HepG2 (cell line): ENCODE measurements around the gene TROAP. TPM values are rescaled to one million over a fixed set of nuclear protein-coding genes. Genes with fewer than 3 reads are reported as not detected.

Experiments
- ATAC-seq: fragments of 200-7000 bp; cut with Tn5 transposase; 3 replicates; pipeline ENCODE4 v1.9.1; 2020; ENCODE audit warnings: mild to moderate bottlenecking, moderate library complexity
- BruUV-seq: library from RNA; stranded (reverse); fragments of 400-500 nt; replicated peaks from 2 replicates; lab custom pipeline; 2021; lab: Mats Ljungman, UMichigan
- CTCF ChIA-PET: fragments of 300-600 bp; formaldehyde crosslinking; extraction: SDS; loops from one replicate; lab custom pipeline; 2021; ENCODE audit warnings: low total read pairs, inconsistent platforms, low intra/inter-chr PET ratio; lab: Yijun Ruan, JAX
- POLR2A ChIA-PET: fragments of 350-600 bp; sonication (Branson Sonifier 250); formaldehyde crosslinking; loops from one replicate; lab custom pipeline; 2020; ENCODE audit warnings: antibody characterized with exemption, inconsistent platforms; lab: Yijun Ruan, JAX
- DNase-seq: peaks from one replicate; pipeline ENCODE4 v3.0.0-alpha.2; 2015; ENCODE audit warnings: low spot score
- FAIRE-seq: peaks from 3 replicates; lab custom pipeline; 2011; peaks lifted over from hg19 to GRCh38; lab: Jason Lieb, UNC
- H2AFZ ChIP-seq: one replicate; pipeline ENCODE4 v1.6.1; 2011; ENCODE audit warnings: low read length, inconsistent platforms
- H3K27ac ChIP-seq: fragments of 300-600 bp; 3 replicates; pipeline ENCODE4 v1.8.0; 2011; ENCODE audit warnings: mixed run types, mild to moderate bottlenecking, mixed read lengths, low read length, inconsistent platforms; ENCODE audit not compliant: insufficient read depth; ENCODE audit errors: extremely low read length
- H3K27me3 ChIP-seq, 2 experiments: fragments of 200-600 bp in 1 of 2; 2 replicates in 1 of 2; 3 replicates in 1 of 2; pipeline versions ENCODE4 v1.6.0 to v1.8.0; 2011; ENCODE audit warnings: low read length in 2 of 2, mild to moderate bottlenecking in 2 of 2, moderate library complexity in 2 of 2, inconsistent platforms in 1 of 2; ENCODE audit not compliant: insufficient read depth in 2 of 2, control insufficient read depth in 1 of 2
- H3K36me3 ChIP-seq, 2 experiments: fragments of 200-600 bp in 1 of 2; replicated peaks in 1 of 2; 2 replicates in 1 of 2; 3 replicates in 1 of 2; pipeline versions ENCODE4 v1.5.1 to v1.8.0; 2011; ENCODE audit warnings: low read length in 2 of 2, inconsistent platforms in 1 of 2; ENCODE audit not compliant: insufficient read depth in 2 of 2, control insufficient read depth in 1 of 2
- H3K4me1 ChIP-seq: 2 replicates; pipeline ENCODE4 v1.5.1; 2012; ENCODE audit warnings: low read length, inconsistent platforms; ENCODE audit not compliant: insufficient read depth
- H3K4me2 ChIP-seq: 2 replicates; pipeline ENCODE4 v1.6.0; 2011; ENCODE audit warnings: low read depth, low read length, inconsistent platforms
- H3K4me3 ChIP-seq, 3 experiments: fragments of 200-600 bp in 1 of 3; sonication (generic), shearing (Covaris generic) in 1 of 3; replicated peaks in 1 of 3; 2 replicates each; pipeline ENCODE4 v1.5.1; 2011 to 2016; ENCODE audit warnings: low read length in 3 of 3, inconsistent platforms in 2 of 3, low read depth in 2 of 3, mild to moderate bottlenecking in 2 of 3, control low read depth in 1 of 3, mixed read lengths in 1 of 3; ENCODE audit not compliant: insufficient read depth in 1 of 3
- H3K79me2 ChIP-seq: one replicate; pipeline ENCODE4 v1.6.1; 2011; ENCODE audit warnings: low read length, inconsistent platforms; ENCODE audit not compliant: insufficient read depth
- H3K9ac ChIP-seq: 2 replicates; pipeline ENCODE4 v1.6.0; 2011; ENCODE audit warnings: mild to moderate bottlenecking, low read depth, low read length, inconsistent platforms; ENCODE audit not compliant: insufficient read depth
- H3K9me3 ChIP-seq: 2 replicates; pipeline ENCODE4 v1.5.1; 2012; ENCODE audit warnings: mild to moderate bottlenecking, low read length
- H4K20me1 ChIP-seq: 2 replicates; pipeline ENCODE4 v1.6.0; 2011; ENCODE audit warnings: inconsistent platforms, mild to moderate bottlenecking, low read length, moderate library complexity; ENCODE audit not compliant: insufficient read depth
- AKAP8 ChIP-seq: sonication (generic); formaldehyde crosslinking; IDR thresholded peaks from 2 replicates; pipeline ENCODE4 v1.5.1; 2020; ENCODE audit warnings: mild to moderate bottlenecking, missing genetic modification reagents
- DNMT3B ChIP-seq: conservative IDR thresholded peaks from 2 replicates; pipeline ENCODE4 v1.6.1; 2016; ENCODE audit warnings: missing biosample characterization, control low read depth
- FOXM1 ChIP-seq: sonication (generic); formaldehyde crosslinking; IDR thresholded peaks from 2 replicates; pipeline ENCODE4 v1.5.0; 2020; ENCODE audit warnings: missing genetic modification reagents
- JUN ChIP-seq: sonication (generic); formaldehyde crosslinking; IDR thresholded peaks from 2 replicates; pipeline ENCODE4 v1.4.0; 2020; ENCODE audit warnings: mild to moderate bottlenecking, missing genetic modification reagents
- MATR3 ChIP-seq: sonication (generic); formaldehyde crosslinking; IDR thresholded peaks from 2 replicates; pipeline ENCODE4 v1.4.0; 2020; ENCODE audit warnings: missing genetic modification reagents
- REXO4 ChIP-seq: sonication (generic); formaldehyde crosslinking; IDR thresholded peaks from 2 replicates; pipeline ENCODE4 v1.8.0; 2022; ENCODE audit warnings: missing genetic modification reagents, mild to moderate bottlenecking, borderline replicate concordance
- SRF ChIP-seq: IDR thresholded peaks from 2 replicates; pipeline ENCODE4 v1.6.1; 2011; ENCODE audit warnings: mild to moderate bottlenecking, low read depth, low read length, moderate library complexity
- U2AF1 ChIP-seq: fragments of 200-400 bp; formaldehyde crosslinking; optimal IDR thresholded peaks from 2 replicates; pipeline ENCODE3; 2017; ENCODE audit warnings: mild to moderate bottlenecking, low read depth, low read length
- ZNF329 ChIP-seq: sonication (generic); formaldehyde crosslinking; IDR thresholded peaks from 2 replicates; pipeline ENCODE4 v1.9.0; 2021; ENCODE audit warnings: low read depth, mild to moderate bottlenecking, missing genetic modification reagents
- ZNF44 ChIP-seq: sonication (generic); formaldehyde crosslinking; IDR thresholded peaks from 2 replicates; pipeline ENCODE4 v1.5.1; 2020; ENCODE audit warnings: mild to moderate bottlenecking, missing genetic modification reagents
- WGBS: methylation state at CpG from one replicate; pipeline ENCODE4 v1.1.6; 2017; ENCODE audit warnings: low lambda C conversion rate; 5-methylcytosine and 5-hydroxymethylcytosine counted together
- in situ Hi-C: cut with HindIII; loops from 2 replicates; pipeline ENCODE4 v1.10.0; 2017; ENCODE audit warnings: low pct_unique_long_range_greater_than_20kb; ENCODE audit not compliant: extremely low pct_ligation_motif_present
- intact Hi-C: fragments of 100-400 bp; cut with micrococcal nuclease; formaldehyde crosslinking; loops from one replicate; pipeline ENCODE4 v1.10.0; 2022; ENCODE audit not compliant: unreplicated experiment
- polyA plus RNA-seq, 8 experiments: library from polyadenylated mRNA; depleted of rRNA in 3 of 8; stranded (reverse) in 7 of 8; unstranded in 1 of 8; fragments of >200 nt; fragmentation: Illumina TruSeq in 4 of 8; extraction: Trizol in 4 of 8; gene quantifications; 2 replicates each; pipeline versions ENCODE4 v1.2.1 to v1.2.3, GENCODE V29; 2011 to 2016; ENCODE audit warnings: low read depth in 4 of 8, missing spikeins in 1 of 8, mixed read lengths in 1 of 8; ENCODE audit not compliant: insufficient read depth in 1 of 8
- total RNA-seq, 5 experiments: library from RNA; depleted of rRNA; stranded (reverse); fragments of >200 nt; fragmentation: Illumina TruSeq; extraction: Trizol; gene quantifications; 2 replicates each; pipeline ENCODE4 v1.2.3, GENCODE V29; 2016; ENCODE audit warnings: low read depth in 1 of 5
- TF ChIP-seq, protein P1 (sequence below): sonication (generic); formaldehyde crosslinking; IDR thresholded peaks from 2 replicates; pipeline ENCODE4 v1.5.0; 2020; ENCODE audit warnings: mild to moderate bottlenecking, missing genetic modification reagents, moderate library complexity
- TF ChIP-seq, protein P2 (sequence below), 2 experiments: fragments of 450-650 bp in 1 of 2; sonication (generic) in 1 of 2; formaldehyde crosslinking; IDR thresholded peaks; 2 replicates each; pipeline versions ENCODE4 v1.5.0 to v1.8.0; 2020 to 2022; ENCODE audit warnings: mild to moderate bottlenecking in 1 of 2, missing genetic modification reagents in 1 of 2
- TF ChIP-seq, protein P3 (sequence below): sonication (generic); formaldehyde crosslinking; IDR thresholded peaks from 2 replicates; pipeline ENCODE4 v1.4.0; 2020; ENCODE audit warnings: missing genetic modification reagents, mild to moderate bottlenecking, borderline replicate concordance
- TF ChIP-seq, protein P4 (sequence below): sonication (generic); formaldehyde crosslinking; IDR thresholded peaks from 2 replicates; pipeline ENCODE4 v1.5.1; 2020; ENCODE audit warnings: mild to moderate bottlenecking, missing genetic modification reagents, borderline replicate concordance

TROAP gene
- total and polyA plus RNA-seq, 2 of the 13 experiments (the other 11 are each of a cell fraction or from before 2014, with no cell fraction given) = 22.5 to 30.9 TPM

DNA sequence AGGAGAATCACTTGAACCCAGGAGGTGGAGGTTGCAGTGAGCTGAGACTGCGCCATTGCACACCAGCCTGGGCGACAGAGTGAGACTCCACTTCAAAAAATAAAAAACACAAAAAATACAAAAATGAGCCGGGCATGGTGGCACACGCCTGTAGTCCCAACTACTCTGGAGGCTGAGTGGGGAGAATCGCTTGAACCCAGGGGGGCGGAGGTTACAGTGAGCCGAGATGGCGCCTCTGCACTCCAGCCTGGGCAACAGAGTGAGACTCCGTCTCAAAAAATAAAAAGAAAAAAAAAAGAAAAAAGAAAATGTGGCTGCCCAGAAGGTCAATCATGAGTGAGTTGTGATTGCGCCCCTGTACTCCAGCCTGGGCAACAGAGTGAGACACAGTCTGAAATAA is 32.9 kb downstream of the TROAP start:
- POLR2A ChIA-PET = no interaction called here
- BruUV-seq = no TSS peak
- TF ChIP-seq, protein P1, sequence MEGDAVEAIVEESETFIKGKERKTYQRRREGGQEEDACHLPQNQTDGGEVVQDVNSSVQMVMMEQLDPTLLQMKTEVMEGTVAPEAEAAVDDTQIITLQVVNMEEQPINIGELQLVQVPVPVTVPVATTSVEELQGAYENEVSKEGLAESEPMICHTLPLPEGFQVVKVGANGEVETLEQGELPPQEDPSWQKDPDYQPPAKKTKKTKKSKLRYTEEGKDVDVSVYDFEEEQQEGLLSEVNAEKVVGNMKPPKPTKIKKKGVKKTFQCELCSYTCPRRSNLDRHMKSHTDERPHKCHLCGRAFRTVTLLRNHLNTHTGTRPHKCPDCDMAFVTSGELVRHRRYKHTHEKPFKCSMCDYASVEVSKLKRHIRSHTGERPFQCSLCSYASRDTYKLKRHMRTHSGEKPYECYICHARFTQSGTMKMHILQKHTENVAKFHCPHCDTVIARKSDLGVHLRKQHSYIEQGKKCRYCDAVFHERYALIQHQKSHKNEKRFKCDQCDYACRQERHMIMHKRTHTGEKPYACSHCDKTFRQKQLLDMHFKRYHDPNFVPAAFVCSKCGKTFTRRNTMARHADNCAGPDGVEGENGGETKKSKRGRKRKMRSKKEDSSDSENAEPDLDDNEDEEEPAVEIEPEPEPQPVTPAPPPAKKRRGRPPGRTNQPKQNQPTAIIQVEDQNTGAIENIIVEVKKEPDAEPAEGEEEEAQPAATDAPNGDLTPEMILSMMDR = no peak
- TF ChIP-seq ZNF44 (CRISPR knock-in tag) (no peak), AKAP8 (CRISPR knock-in tag) (no peak), ZNF329 (no peak), MATR3 (CRISPR knock-in tag) (no peak), SRF (no peak), FOXM1 (no peak), REXO4 (CRISPR knock-in tag) (no peak), U2AF1 (no peak), JUN (CRISPR knock-in tag) (no peak), DNMT3B (no peak)
- TF ChIP-seq, protein P2, sequence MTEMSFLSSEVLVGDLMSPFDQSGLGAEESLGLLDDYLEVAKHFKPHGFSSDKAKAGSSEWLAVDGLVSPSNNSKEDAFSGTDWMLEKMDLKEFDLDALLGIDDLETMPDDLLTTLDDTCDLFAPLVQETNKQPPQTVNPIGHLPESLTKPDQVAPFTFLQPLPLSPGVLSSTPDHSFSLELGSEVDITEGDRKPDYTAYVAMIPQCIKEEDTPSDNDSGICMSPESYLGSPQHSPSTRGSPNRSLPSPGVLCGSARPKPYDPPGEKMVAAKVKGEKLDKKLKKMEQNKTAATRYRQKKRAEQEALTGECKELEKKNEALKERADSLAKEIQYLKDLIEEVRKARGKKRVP (CRISPR knock-in tag; IDR thresholded peaks at IDR 0.05) = no peak
- TF ChIP-seq, protein P3, sequence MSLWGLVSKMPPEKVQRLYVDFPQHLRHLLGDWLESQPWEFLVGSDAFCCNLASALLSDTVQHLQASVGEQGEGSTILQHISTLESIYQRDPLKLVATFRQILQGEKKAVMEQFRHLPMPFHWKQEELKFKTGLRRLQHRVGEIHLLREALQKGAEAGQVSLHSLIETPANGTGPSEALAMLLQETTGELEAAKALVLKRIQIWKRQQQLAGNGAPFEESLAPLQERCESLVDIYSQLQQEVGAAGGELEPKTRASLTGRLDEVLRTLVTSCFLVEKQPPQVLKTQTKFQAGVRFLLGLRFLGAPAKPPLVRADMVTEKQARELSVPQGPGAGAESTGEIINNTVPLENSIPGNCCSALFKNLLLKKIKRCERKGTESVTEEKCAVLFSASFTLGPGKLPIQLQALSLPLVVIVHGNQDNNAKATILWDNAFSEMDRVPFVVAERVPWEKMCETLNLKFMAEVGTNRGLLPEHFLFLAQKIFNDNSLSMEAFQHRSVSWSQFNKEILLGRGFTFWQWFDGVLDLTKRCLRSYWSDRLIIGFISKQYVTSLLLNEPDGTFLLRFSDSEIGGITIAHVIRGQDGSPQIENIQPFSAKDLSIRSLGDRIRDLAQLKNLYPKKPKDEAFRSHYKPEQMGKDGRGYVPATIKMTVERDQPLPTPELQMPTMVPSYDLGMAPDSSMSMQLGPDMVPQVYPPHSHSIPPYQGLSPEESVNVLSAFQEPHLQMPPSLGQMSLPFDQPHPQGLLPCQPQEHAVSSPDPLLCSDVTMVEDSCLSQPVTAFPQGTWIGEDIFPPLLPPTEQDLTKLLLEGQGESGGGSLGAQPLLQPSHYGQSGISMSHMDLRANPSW = no peak
- TF ChIP-seq, protein P4, sequence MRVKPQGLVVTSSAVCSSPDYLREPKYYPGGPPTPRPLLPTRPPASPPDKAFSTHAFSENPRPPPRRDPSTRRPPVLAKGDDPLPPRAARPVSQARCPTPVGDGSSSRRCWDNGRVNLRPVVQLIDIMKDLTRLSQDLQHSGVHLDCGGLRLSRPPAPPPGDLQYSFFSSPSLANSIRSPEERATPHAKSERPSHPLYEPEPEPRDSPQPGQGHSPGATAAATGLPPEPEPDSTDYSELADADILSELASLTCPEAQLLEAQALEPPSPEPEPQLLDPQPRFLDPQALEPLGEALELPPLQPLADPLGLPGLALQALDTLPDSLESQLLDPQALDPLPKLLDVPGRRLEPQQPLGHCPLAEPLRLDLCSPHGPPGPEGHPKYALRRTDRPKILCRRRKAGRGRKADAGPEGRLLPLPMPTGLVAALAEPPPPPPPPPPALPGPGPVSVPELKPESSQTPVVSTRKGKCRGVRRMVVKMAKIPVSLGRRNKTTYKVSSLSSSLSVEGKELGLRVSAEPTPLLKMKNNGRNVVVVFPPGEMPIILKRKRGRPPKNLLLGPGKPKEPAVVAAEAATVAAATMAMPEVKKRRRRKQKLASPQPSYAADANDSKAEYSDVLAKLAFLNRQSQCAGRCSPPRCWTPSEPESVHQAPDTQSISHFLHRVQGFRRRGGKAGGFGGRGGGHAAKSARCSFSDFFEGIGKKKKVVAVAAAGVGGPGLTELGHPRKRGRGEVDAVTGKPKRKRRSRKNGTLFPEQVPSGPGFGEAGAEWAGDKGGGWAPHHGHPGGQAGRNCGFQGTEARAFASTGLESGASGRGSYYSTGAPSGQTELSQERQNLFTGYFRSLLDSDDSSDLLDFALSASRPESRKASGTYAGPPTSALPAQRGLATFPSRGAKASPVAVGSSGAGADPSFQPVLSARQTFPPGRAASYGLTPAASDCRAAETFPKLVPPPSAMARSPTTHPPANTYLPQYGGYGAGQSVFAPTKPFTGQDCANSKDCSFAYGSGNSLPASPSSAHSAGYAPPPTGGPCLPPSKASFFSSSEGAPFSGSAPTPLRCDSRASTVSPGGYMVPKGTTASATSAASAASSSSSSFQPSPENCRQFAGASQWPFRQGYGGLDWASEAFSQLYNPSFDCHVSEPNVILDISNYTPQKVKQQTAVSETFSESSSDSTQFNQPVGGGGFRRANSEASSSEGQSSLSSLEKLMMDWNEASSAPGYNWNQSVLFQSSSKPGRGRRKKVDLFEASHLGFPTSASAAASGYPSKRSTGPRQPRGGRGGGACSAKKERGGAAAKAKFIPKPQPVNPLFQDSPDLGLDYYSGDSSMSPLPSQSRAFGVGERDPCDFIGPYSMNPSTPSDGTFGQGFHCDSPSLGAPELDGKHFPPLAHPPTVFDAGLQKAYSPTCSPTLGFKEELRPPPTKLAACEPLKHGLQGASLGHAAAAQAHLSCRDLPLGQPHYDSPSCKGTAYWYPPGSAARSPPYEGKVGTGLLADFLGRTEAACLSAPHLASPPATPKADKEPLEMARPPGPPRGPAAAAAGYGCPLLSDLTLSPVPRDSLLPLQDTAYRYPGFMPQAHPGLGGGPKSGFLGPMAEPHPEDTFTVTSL (CRISPR knock-in tag) = no peak

More for the DNA sequence above, 32.9 kb downstream of the TROAP start:
- no peak for FAIRE-seq
- H2AFZ ChIP-seq = no peak overlapping the region
- no peak overlapping the region for H3K9ac ChIP-seq
- DNase-seq = no peak
- intact Hi-C loops = no loop called here
- no peak overlapping the region for H3K27ac ChIP-seq
- H3K4me3 ChIP-seq = no peak overlapping the region
- H3K79me2 ChIP-seq = no peaks in the 10 kb centered on the region
- H3K9me3 ChIP-seq = no peaks in the 10 kb centered on the region
- H3K27me3 ChIP-seq = no peaks in the 10 kb centered on the region
- CTCF ChIA-PET = interaction anchor here (1.7 to 4.1 kb wide), 2 partner anchors 8 to 24 kb away, joined by 6 to 23 read pairs; no protein-coding TSS in a partner anchor
- WGBS = 97% methylated on average over 10 of the region's 10 CpGs
- H3K4me1 ChIP-seq = peaks cover 21% of the 10 kb centered on the region
- in situ Hi-C loops = no loop called here
- no peaks in the 10 kb centered on the region for H4K20me1 ChIP-seq
- no peak overlapping the region for H3K4me2 ChIP-seq
- peaks cover 2 to 3% of the 10 kb centered on the region in 2 experiments; a peak in 2 of 5 replicates for H3K36me3 ChIP-seq
- no peak for ATAC-seq
